Medulla oblongata (tissue), 1 donor: ENCODE results near the gene SLC6A6.

Source experiments
- DNase-seq: peaks from one replicate; pipeline ENCODE4 v3.0.0-alpha.2; 2015; ENCODE audit errors: extremely low spot score

SLC6A6 gene

GRCh38 chr3:14416453-14416852 is 14.0 kb downstream of the SLC6A6 start:
- DNase-seq, result no peak

- no peak for DNase-seq
These were observed 16.2 kb downstream of the SLC6A6 start for GRCh38 chr3:14418296-14419250.

GRCh38 chr3:14422016-14422963 is 19.9 kb downstream of the SLC6A6 start:
- no peak for DNase-seq

GRCh38 chr3:14423197-14423743 is 20.9 kb downstream of the SLC6A6 start:
- no peak for DNase-seq

GRCh38 chr3:14423963-14424362 is 21.6 kb downstream of the SLC6A6 start:
- DNase-seq, result no peak

- DNase-seq, result no peak
These were observed 22.5 kb downstream of the SLC6A6 start for GRCh38 chr3:14424711-14425580.

- peak; percentile 52 for DNase-seq
These were observed 23.3 kb downstream of the SLC6A6 start for GRCh38 chr3:14425581-14426304.

GRCh38 chr3:14426305-14426620 is 23.9 kb downstream of the SLC6A6 start:
- DNase-seq, result no peak

- DNase-seq, result no peak
These were observed 26.0 kb downstream of the SLC6A6 start for GRCh38 chr3:14428087-14429033.

- DNase-seq, result peak; percentile 75
These were observed 26.8 kb downstream of the SLC6A6 start for GRCh38 chr3:14429237-14429636.

- no peak for DNase-seq
These were observed 27.2 kb downstream of the SLC6A6 start for GRCh38 chr3:14429640-14430039.

- DNase-seq, result no peak
These were observed 27.6 kb downstream of the SLC6A6 start for GRCh38 chr3:14430053-14430452.

GRCh38 chr3:14430706-14431451 is 28.5 kb downstream of the SLC6A6 start:
- DNase-seq, result peak; percentile 69

GRCh38 chr3:14431452-14431916 is 29.1 kb downstream of the SLC6A6 start:
- DNase-seq, result no peak

GRCh38 chr3:14431917-14432834 is 29.8 kb downstream of the SLC6A6 start:
- peak; percentile 91 for DNase-seq

- no peak for DNase-seq
These were observed 30.7 kb downstream of the SLC6A6 start for GRCh38 chr3:14433106-14433505.

- DNase-seq, result no peak
These were observed 31.7 kb downstream of the SLC6A6 start for GRCh38 chr3:14434126-14434497.
